ENCODE data around the gene PPP2R5A.
"Not testable (repeated sequence)": the region's sequence is repeated elsewhere in the genome, so short reads cannot be mapped to it uniquely, and the experiment has no call there.

PPP2R5A gene

GRCh38 chr1:212297338-212297737 lies 12.1 kb downstream of the PPP2R5A start:
- no peak for DNase-seq (ENCODE audit: low read depth in 2 of 2)

GRCh38 chr1:212301580-212301979 lies 16.4 kb downstream of the PPP2R5A start:
- DNase-seq (ENCODE audit: low read depth in 2 of 2) = no peak

GRCh38 chr1:212302745-212303383 lies 17.7 kb downstream of the PPP2R5A start:
- no peak for DNase-seq (ENCODE audit: low read depth in 2 of 2)

- DNase-seq (ENCODE audit: low read depth in 2 of 2) = no peak
Measured at GRCh38 chr1:212305342-212305741, 20.1 kb downstream of the PPP2R5A start.

- not testable (repeated sequence) for DNase-seq (ENCODE audit: low read depth in 2 of 2)
Measured at GRCh38 chr1:212305984-212306452, 20.8 kb downstream of the PPP2R5A start.

- DNase-seq (ENCODE audit: low read depth in 2 of 2) = no peak
Measured at GRCh38 chr1:212309967-212310366, 24.8 kb downstream of the PPP2R5A start.

- no peak for DNase-seq (ENCODE audit: low read depth in 2 of 2)
Measured at GRCh38 chr1:212310383-212310782, 25.2 kb downstream of the PPP2R5A start.

GRCh38 chr1:212311836-212312497 lies 26.8 kb downstream of the PPP2R5A start:
- no peak for DNase-seq (ENCODE audit: low read depth in 2 of 2)

GRCh38 chr1:212313616-212314015 lies 28.4 kb downstream of the PPP2R5A start:
- DNase-seq (ENCODE audit: low read depth in 2 of 2) = no peak

GRCh38 chr1:212315184-212315583 lies 30.0 kb downstream of the PPP2R5A start:
- no peak for DNase-seq (ENCODE audit: low read depth in 2 of 2)

- no peak for DNase-seq (ENCODE audit: low read depth in 2 of 2)
Measured at GRCh38 chr1:212315907-212316306, 30.7 kb downstream of the PPP2R5A start.

GRCh38 chr1:212317916-212318315 lies 32.7 kb downstream of the PPP2R5A start:
- DNase-seq (ENCODE audit: low read depth in 2 of 2) = no peak

- not testable (repeated sequence) for DNase-seq (ENCODE audit: low read depth in 2 of 2)
Measured at GRCh38 chr1:212321031-212321430, 35.8 kb downstream of the PPP2R5A start.

- no peak for DNase-seq (ENCODE audit: low read depth in 2 of 2)
Measured at GRCh38 chr1:212323066-212323465, 37.9 kb downstream of the PPP2R5A start.

- DNase-seq (ENCODE audit: low read depth in 2 of 2) = no peak
Measured at GRCh38 chr1:212326541-212326940, 41.3 kb downstream of the PPP2R5A start.

- no peak for DNase-seq (ENCODE audit: low read depth in 2 of 2)
Measured at GRCh38 chr1:212328248-212328647, 43.0 kb downstream of the PPP2R5A start.

GRCh38 chr1:212329105-212329504 lies 43.9 kb downstream of the PPP2R5A start:
- no peak for DNase-seq (ENCODE audit: low read depth in 2 of 2)

- DNase-seq (ENCODE audit: low read depth in 2 of 2) = no peak
Measured at GRCh38 chr1:212341090-212341489, 55.9 kb downstream of the PPP2R5A start.

GRCh38 chr1:212344905-212345304 lies 59.7 kb downstream of the PPP2R5A start:
- DNase-seq (ENCODE audit: low read depth in 2 of 2) = no peak

GRCh38 chr1:212346601-212347000 lies 61.4 kb downstream of the PPP2R5A start:
- DNase-seq (ENCODE audit: low read depth in 2 of 2) = no peak

GRCh38 chr1:212351588-212352362 lies 66.6 kb downstream of the PPP2R5A start:
- no peak for DNase-seq (ENCODE audit: low read depth in 2 of 2)

GRCh38 chr1:212353181-212353580 lies 68.0 kb downstream of the PPP2R5A start:
- no peak for DNase-seq (ENCODE audit: low read depth in 2 of 2)

- DNase-seq (ENCODE audit: low read depth in 2 of 2) = no peak
Measured at GRCh38 chr1:212354464-212354863, 69.3 kb downstream of the PPP2R5A start.
